HCT116 (cell line): ENCODE results near the gene CDHR5. TPM values are rescaled to one million over a fixed set of nuclear protein-coding genes. Genes with fewer than 3 reads are reported as not detected.

Experiments used
- ATAC-seq: fragments of 200-7000 bp; cut with Tn5 transposase; 2 replicates; pipeline ENCODE4 v1.9.1; 2020; ENCODE audit warnings: mild to moderate bottlenecking, moderate library complexity
- BruUV-seq: library from RNA; stranded (reverse); fragments of 400-500 nt; replicated peaks from 2 replicates; lab custom pipeline; 2021; lab: Mats Ljungman, UMichigan
- CTCF ChIA-PET: fragments of 300-600 bp; sonication (Branson Sonifier 250); formaldehyde crosslinking; loops from one replicate; lab custom pipeline; 2021; ENCODE audit warnings: antibody characterized with exemption; lab: Charles Lee
- POLR2A ChIA-PET: fragments of 300-600, 350-600 bp; sonication (Branson Sonifier 250); formaldehyde crosslinking; loops from one replicate; lab custom pipeline; 2021; ENCODE audit warnings: antibody characterized with exemption; lab: Charles Lee
- RAD21 ChIA-PET, 2 experiments: fragments of 300-600 bp; sonication (Branson Sonifier 250); formaldehyde crosslinking; loops; one replicate each; lab custom pipeline; 2023; ENCODE audit warnings: low total read pairs in 2 of 2; ENCODE audit not compliant: uncharacterized antibody in 2 of 2, unreplicated experiment in 2 of 2, low non-redundant PET in 1 of 2; lab: Charles Lee
- DNase-seq: peaks from one replicate; pipeline ENCODE4 v3.0.0-alpha.2; 2010; ENCODE audit warnings: low read depth, low spot score
- H2AFZ ChIP-seq: fragments of 200-600 bp; shearing (Covaris generic), sonication (generic); 2 replicates; pipeline ENCODE4 v1.6.1; 2017; ENCODE audit warnings: low read depth, mixed run types, mixed read lengths, antibody characterized with exemption, low read length; ENCODE audit not compliant: poor library complexity, severe bottlenecking
- H3K27ac ChIP-seq: 2 replicates; pipeline ENCODE4 v1.5.1; 2012; ENCODE audit warnings: low read depth, low read length
- H3K27me3 ChIP-seq: fragments of 200-600 bp; sonication (generic); 2 replicates; pipeline ENCODE4 v1.6.1; 2016; ENCODE audit warnings: mixed run types, low read length, mixed read lengths; ENCODE audit not compliant: insufficient read depth
- H3K36me3 ChIP-seq, 2 experiments: fragments of 200-500 bp in 1 of 2; fragments of 200-600 bp in 1 of 2; sonication (Bioruptor generic) in 1 of 2; sonication (generic) in 1 of 2; 2 replicates each; pipeline versions ENCODE4 v1.5.1 to v1.6.1; 2014 to 2016; ENCODE audit warnings: low read length in 2 of 2, inconsistent platforms in 1 of 2, mixed read lengths in 1 of 2, mixed run types in 1 of 2; ENCODE audit not compliant: insufficient read depth in 2 of 2, control insufficient read depth in 1 of 2
- H3K4me1 ChIP-seq, 2 experiments: fragments of 200-600 bp in 1 of 2; sonication (generic) in 1 of 2; 2 replicates each; pipeline versions ENCODE4 v1.5.1 to v1.6.1; 2012 to 2017; ENCODE audit warnings: low read length in 2 of 2, inconsistent platforms in 1 of 2, mild to moderate bottlenecking in 1 of 2, mixed read lengths in 1 of 2, mixed run types in 1 of 2, moderate library complexity in 1 of 2; ENCODE audit not compliant: insufficient read depth in 2 of 2, control insufficient read depth in 1 of 2
- H3K4me2 ChIP-seq: fragments of 200-600 bp; sonication (generic); 2 replicates; pipeline ENCODE4 v1.6.1; 2017; ENCODE audit warnings: mixed run types, low read length, mixed read lengths
- H3K4me3 ChIP-seq, 2 experiments: fragments of 200-600 bp in 1 of 2; sonication (generic) in 1 of 2; replicated peaks in 1 of 2; 2 replicates each; pipeline ENCODE4 v1.5.1; 2011 to 2016; ENCODE audit warnings: low read length in 2 of 2, control low read depth in 1 of 2, low read depth in 1 of 2, mild to moderate bottlenecking in 1 of 2, mixed read lengths in 1 of 2, mixed run types in 1 of 2
- H3K79me2 ChIP-seq: fragments of 200-600 bp; sonication (generic); 2 replicates; pipeline ENCODE4 v1.6.1; 2017; ENCODE audit warnings: mild to moderate bottlenecking, mixed run types, low read length, moderate library complexity, mixed read lengths; ENCODE audit not compliant: insufficient read depth
- H3K9ac ChIP-seq: fragments of 200-600 bp; sonication (generic); 2 replicates; pipeline ENCODE4 v1.6.1; 2016; ENCODE audit warnings: low read length, mixed read lengths
- H3K9me2 ChIP-seq: fragments of 200-600 bp; sonication (generic), shearing (Covaris generic); 2 replicates; pipeline ENCODE4 v1.6.1; 2017; ENCODE audit warnings: mixed run types, mild to moderate bottlenecking, moderate library complexity; ENCODE audit not compliant: insufficient read depth
- H3K9me3 ChIP-seq, 2 experiments: fragments of 200-500 bp in 1 of 2; fragments of 200-600 bp in 1 of 2; sonication (Bioruptor generic) in 1 of 2; sonication (generic) in 1 of 2; 2 replicates each; pipeline ENCODE4 v1.6.1; 2014 to 2017; ENCODE audit warnings: low read length in 2 of 2, mixed read lengths in 2 of 2, inconsistent platforms in 1 of 2, low read depth in 1 of 2, mild to moderate bottlenecking in 1 of 2, mixed run types in 1 of 2, moderate library complexity in 1 of 2; ENCODE audit not compliant: control insufficient read depth in 1 of 2, insufficient read depth in 1 of 2
- H4K20me1 ChIP-seq: fragments of 200-600 bp; sonication (generic), shearing (Covaris generic); 2 replicates; pipeline ENCODE4 v1.6.1; 2017; ENCODE audit warnings: mixed run types, mild to moderate bottlenecking, moderate library complexity; ENCODE audit not compliant: insufficient read depth
- ATF3 ChIP-seq: IDR thresholded peaks from 2 replicates; pipeline ENCODE4 v1.6.1; 2012
- CBX3 ChIP-seq: IDR thresholded peaks from 2 replicates; pipeline ENCODE4 v1.6.1; 2012; ENCODE audit warnings: low read depth
- CEBPB ChIP-seq: IDR thresholded peaks from 2 replicates; pipeline ENCODE4 v1.6.1; 2012; ENCODE audit warnings: low read depth
- EGR1 ChIP-seq: IDR thresholded peaks from 2 replicates; pipeline ENCODE4 v1.6.1; 2012; ENCODE audit warnings: low read depth
- EZH2 ChIP-seq: fragments of 200-600 bp; sonication (generic); IDR thresholded peaks from 2 replicates; pipeline ENCODE4 v1.6.1; 2017; ENCODE audit warnings: antibody characterized with exemption, mixed run types
- FOSL1 ChIP-seq: IDR thresholded peaks from 2 replicates; pipeline ENCODE4 v1.6.1; 2012; ENCODE audit warnings: low read depth
- MAX ChIP-seq: IDR thresholded peaks from 2 replicates; pipeline ENCODE4 v1.6.1; 2012
- POLR2AphosphoS5 ChIP-seq: IDR thresholded peaks from 2 replicates; pipeline ENCODE4 v1.6.1; 2011; ENCODE audit warnings: mild to moderate bottlenecking, low read depth, low read length, moderate library complexity
- RAD21 ChIP-seq: IDR thresholded peaks from 2 replicates; pipeline ENCODE4 v1.6.1; 2012; ENCODE audit warnings: low read depth, mild to moderate bottlenecking
- TCF7L2 ChIP-seq: IDR thresholded peaks from 2 replicates; pipeline ENCODE4 v1.7.0; 2011; ENCODE audit warnings: borderline replicate concordance, inconsistent platforms; ENCODE audit not compliant: insufficient read depth, insufficient read length; ENCODE audit errors: extremely low read depth
- YY1 ChIP-seq: IDR thresholded peaks from 2 replicates; pipeline ENCODE4 v1.6.1; 2011; ENCODE audit warnings: low read length, low read depth, moderate library complexity, mild to moderate bottlenecking; ENCODE audit not compliant: insufficient replicate concordance; ENCODE audit errors: extremely low read depth
- ZNF274 ChIP-seq: fragments of 200-500 bp; sonication (Bioruptor generic); IDR thresholded peaks from 2 replicates; pipeline ENCODE4 v1.6.1; 2014; ENCODE audit warnings: mild to moderate bottlenecking, low read depth, low read length, inconsistent platforms
- intact Hi-C: fragments of 100-400 bp; cut with micrococcal nuclease; formaldehyde crosslinking; loops from 2 replicates; pipeline ENCODE4 v1.10.0; 2022
- total RNA-seq: library from RNA; stranded (reverse); gene quantifications from one replicate; pipeline ENCODE4 v1.2.1, GENCODE V29; 2021; ENCODE audit not compliant: unreplicated experiment
- TF ChIP-seq, protein P1 (sequence below): IDR thresholded peaks from 2 replicates; pipeline ENCODE4 v1.6.1; 2012; ENCODE audit warnings: low read depth
- TF ChIP-seq, protein P2 (sequence below), 3 experiments: fragments of 200-600 bp in 1 of 3; sonication (generic) in 1 of 3; IDR thresholded peaks in 2 of 3; conservative IDR thresholded peaks in 1 of 3; 2 replicates each; pipeline ENCODE4 v1.5.1; 2012 to 2017; ENCODE audit warnings: low read depth in 2 of 3, low read length in 2 of 3, antibody characterized with exemption in 1 of 3, borderline replicate concordance in 1 of 3, control low read depth in 1 of 3, mild to moderate bottlenecking in 1 of 3, mixed read lengths in 1 of 3, mixed run types in 1 of 3, moderate library complexity in 1 of 3; ENCODE audit not compliant: insufficient read depth in 1 of 3

The CDHR5 gene
- total RNA-seq, 1 experiment from 2014 or later = not detected

- Histone ChIP-seq H3K79me2 (no peaks in the 10 kb centered on the region), H2AFZ (no peak overlapping the region), H4K20me1 (no peaks in the 10 kb centered on the region), H3K9me2 (no peaks in the 10 kb centered on the region), H3K4me2 (no peak overlapping the region), H3K27ac (no peak overlapping the region), H3K9me3 (no peaks in the 10 kb centered on the region), H3K36me3 (no peaks in the 10 kb centered on the region; a peak in 1 of 4 replicates), H3K9ac (no peak overlapping the region), H3K27me3 (no peaks in the 10 kb centered on the region), H3K4me3 (no peak overlapping the region), H3K4me1 (no peaks in the 10 kb centered on the region)
- ATAC-seq (no peak), DNase-seq (no peak)
- ChIA-PET POLR2A (no interaction called here), RAD21 (no interaction called here), CTCF (no interaction called here)
- TF ChIP-seq CBX3 (no peak), EGR1 (no peak), ATF3 (no peak), POLR2AphosphoS5 (no peak), CEBPB (no peak), TCF7L2 (no peak), FOSL1 (no peak), ZNF274 (no peak), EZH2 (no peak), MAX (no peak), YY1 (no peak), RAD21 (no peak)
- TF ChIP-seq, protein P1, sequence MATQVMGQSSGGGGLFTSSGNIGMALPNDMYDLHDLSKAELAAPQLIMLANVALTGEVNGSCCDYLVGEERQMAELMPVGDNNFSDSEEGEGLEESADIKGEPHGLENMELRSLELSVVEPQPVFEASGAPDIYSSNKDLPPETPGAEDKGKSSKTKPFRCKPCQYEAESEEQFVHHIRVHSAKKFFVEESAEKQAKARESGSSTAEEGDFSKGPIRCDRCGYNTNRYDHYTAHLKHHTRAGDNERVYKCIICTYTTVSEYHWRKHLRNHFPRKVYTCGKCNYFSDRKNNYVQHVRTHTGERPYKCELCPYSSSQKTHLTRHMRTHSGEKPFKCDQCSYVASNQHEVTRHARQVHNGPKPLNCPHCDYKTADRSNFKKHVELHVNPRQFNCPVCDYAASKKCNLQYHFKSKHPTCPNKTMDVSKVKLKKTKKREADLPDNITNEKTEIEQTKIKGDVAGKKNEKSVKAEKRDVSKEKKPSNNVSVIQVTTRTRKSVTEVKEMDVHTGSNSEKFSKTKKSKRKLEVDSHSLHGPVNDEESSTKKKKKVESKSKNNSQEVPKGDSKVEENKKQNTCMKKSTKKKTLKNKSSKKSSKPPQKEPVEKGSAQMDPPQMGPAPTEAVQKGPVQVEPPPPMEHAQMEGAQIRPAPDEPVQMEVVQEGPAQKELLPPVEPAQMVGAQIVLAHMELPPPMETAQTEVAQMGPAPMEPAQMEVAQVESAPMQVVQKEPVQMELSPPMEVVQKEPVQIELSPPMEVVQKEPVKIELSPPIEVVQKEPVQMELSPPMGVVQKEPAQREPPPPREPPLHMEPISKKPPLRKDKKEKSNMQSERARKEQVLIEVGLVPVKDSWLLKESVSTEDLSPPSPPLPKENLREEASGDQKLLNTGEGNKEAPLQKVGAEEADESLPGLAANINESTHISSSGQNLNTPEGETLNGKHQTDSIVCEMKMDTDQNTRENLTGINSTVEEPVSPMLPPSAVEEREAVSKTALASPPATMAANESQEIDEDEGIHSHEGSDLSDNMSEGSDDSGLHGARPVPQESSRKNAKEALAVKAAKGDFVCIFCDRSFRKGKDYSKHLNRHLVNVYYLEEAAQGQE = no peak
- TF ChIP-seq, protein P2, sequence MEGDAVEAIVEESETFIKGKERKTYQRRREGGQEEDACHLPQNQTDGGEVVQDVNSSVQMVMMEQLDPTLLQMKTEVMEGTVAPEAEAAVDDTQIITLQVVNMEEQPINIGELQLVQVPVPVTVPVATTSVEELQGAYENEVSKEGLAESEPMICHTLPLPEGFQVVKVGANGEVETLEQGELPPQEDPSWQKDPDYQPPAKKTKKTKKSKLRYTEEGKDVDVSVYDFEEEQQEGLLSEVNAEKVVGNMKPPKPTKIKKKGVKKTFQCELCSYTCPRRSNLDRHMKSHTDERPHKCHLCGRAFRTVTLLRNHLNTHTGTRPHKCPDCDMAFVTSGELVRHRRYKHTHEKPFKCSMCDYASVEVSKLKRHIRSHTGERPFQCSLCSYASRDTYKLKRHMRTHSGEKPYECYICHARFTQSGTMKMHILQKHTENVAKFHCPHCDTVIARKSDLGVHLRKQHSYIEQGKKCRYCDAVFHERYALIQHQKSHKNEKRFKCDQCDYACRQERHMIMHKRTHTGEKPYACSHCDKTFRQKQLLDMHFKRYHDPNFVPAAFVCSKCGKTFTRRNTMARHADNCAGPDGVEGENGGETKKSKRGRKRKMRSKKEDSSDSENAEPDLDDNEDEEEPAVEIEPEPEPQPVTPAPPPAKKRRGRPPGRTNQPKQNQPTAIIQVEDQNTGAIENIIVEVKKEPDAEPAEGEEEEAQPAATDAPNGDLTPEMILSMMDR (IDR thresholded peaks at IDR 0.05 in 2 of 3, conservative IDR thresholded peaks at IDR 0.05 in 1 of 3; ENCODE audit: borderline replicate concordance in 1 of 3, insufficient read depth in 1 of 3, low read depth in 2 of 3, low read length in 2 of 3) = no peak
- intact Hi-C loops = no loop called here
- no TSS peak for BruUV-seq
Measured at GRCh38 chr11:640021-640706, 15.4 kb upstream of the CDHR5 start.
